ENCODE results near the gene CXCL1.

Gene CXCL1

GRCh38 chr4:73842696-73843095, 26.5 kb upstream of the CXCL1 start:
- no peak overlapping the region for H3K4me3 ChIP-seq (ENCODE audit: low read depth, low read length)
- no peak for DNase-seq (ENCODE audit: low read depth, low spot score)
- POLR2A ChIA-PET, result no interaction called here
- CTCF ChIA-PET, result interaction anchor here (1.1 kb wide), 1 partner anchor 12 kb away, joined by 3 read pairs; no protein-coding TSS in a partner anchor
- no peak for TF ChIP-seq CTCF (IDR thresholded peaks at IDR 0.05; ENCODE audit: insufficient read depth, low read length, missing control alignments)

DNA sequence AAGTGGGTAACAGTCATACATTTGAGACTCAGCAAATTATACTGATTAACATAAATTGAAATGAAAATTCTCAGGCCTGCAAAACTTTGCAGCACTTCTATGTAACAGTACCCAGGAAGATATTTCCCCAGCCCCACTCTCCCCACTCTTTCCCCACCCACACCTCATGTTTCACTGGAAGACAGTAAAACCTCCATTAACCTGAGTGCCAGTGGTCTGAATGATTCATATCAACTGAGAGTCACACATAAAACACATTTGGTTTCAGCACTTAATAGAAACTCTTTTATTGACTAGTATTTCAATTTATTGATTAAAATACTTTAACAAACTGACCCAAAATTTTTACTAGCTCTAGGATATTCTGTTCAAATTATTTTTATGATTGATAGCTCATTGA, 25.8 kb upstream of the CXCL1 start:
- ChIA-PET POLR2A (interaction anchor here (0.6 to 0.7 kb wide), 2 partner anchors 37 to 139 kb away, joined by 3 to 5 read pairs; no protein-coding TSS in a partner anchor), CTCF (interaction anchor here (1.0 to 1.9 kb wide), 5 partner anchors 9 to 181 kb away, joined by 3 to 6 read pairs (median 4); partner anchors contain the start of gene PF4V1)
- no peak overlapping the region for H3K4me3 ChIP-seq (ENCODE audit: low read depth, low read length)
- TF ChIP-seq CTCF (IDR thresholded peaks at IDR 0.05; ENCODE audit: insufficient read depth, low read length, missing control alignments), result no peak
- no peak for DNase-seq (ENCODE audit: low read depth, low spot score)

DNA sequence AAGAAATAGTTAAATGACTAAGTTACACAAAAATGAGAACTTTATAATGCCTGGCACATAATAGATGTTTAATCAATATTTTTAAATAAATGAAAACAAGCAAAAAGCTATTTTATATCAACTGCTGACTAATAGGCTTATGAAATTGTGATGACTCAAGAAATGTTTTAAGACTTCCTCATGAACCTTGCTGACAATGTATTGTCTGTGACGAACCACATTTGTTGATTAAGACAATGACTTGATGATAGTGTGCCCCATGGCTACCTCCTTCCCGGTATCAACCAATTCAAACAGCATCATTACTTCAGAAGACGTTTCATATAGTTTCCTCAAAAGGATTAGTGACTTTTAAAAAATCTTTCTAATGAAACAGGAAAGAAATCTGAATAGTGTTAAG, 24.8 kb upstream of the CXCL1 start:
- CTCF ChIA-PET, result interaction anchor here (1.0 to 1.9 kb wide), 3 partner anchors 75 to 182 kb away, joined by 4 to 5 read pairs (median 4); no protein-coding TSS in a partner anchor
- no peak overlapping the region for H3K4me3 ChIP-seq (ENCODE audit: low read depth, low read length)
- DNase-seq (ENCODE audit: low read depth, low spot score), result no peak
- POLR2A ChIA-PET, result no interaction called here
- TF ChIP-seq CTCF (IDR thresholded peaks at IDR 0.05; ENCODE audit: insufficient read depth, low read length, missing control alignments), result no peak

GRCh38 chr4:73844806-73845205, 24.4 kb upstream of the CXCL1 start:
- no peak overlapping the region for H3K4me3 ChIP-seq (ENCODE audit: low read depth, low read length)
- CTCF ChIA-PET, result interaction anchor here (1.9 kb wide), 1 partner anchor 183 kb away, joined by 5 read pairs; no protein-coding TSS in a partner anchor
- POLR2A ChIA-PET, result no interaction called here
- no peak for DNase-seq (ENCODE audit: low read depth, low spot score)
- TF ChIP-seq CTCF (IDR thresholded peaks at IDR 0.05; ENCODE audit: insufficient read depth, low read length, missing control alignments), result no peak

DNA sequence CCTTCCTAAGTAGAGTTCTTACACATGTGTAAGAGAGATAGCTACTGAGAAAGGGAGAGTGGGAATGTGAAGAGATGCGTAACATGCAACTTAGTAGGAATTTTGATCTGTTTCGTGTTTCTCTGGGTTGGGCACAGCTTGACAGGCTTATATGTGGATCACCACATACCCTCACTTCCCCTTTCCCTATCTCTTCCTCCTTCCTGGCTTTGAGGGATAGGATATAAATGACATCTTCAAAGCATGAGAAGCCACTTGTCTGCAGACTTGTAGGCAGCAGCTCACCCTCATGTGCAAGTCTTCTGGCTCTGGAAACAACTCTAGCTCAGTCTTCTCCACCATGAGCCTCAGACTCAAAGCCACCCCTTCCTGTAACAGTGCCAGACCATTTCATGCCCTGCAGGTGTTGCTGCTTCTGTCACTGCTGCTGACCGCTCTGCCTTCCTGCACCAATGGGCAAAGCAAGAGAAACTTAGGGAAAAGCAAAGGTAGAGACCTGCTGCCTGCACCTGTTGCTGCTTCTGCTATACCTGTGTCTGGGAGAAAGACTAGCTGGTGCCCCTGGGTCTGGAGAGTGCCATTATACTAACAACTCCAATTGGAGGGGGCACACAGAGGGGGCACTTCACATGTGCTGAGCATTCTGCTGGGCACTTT, 21.5 kb upstream of the CXCL1 start:
- no peak overlapping the region for H3K4me3 ChIP-seq (ENCODE audit: low read depth, low read length)
- DNase-seq (ENCODE audit: low read depth, low spot score), result no peak
- ChIA-PET POLR2A (interaction anchor here (0.7 kb wide), 1 partner anchor 269 kb away, joined by 4 read pairs; no protein-coding TSS in a partner anchor), CTCF (interaction anchor here (1.2 kb wide), 1 partner anchor 287 kb away, joined by 3 read pairs; no protein-coding TSS in a partner anchor)
- TF ChIP-seq CTCF (IDR thresholded peaks at IDR 0.05; ENCODE audit: insufficient read depth, low read length, missing control alignments), result no peak

- CTCF ChIA-PET, result no interaction called here
- no peak overlapping the region for H3K4me3 ChIP-seq (ENCODE audit: low read depth, low read length)
- POLR2A ChIA-PET, result no interaction called here
- no peak for TF ChIP-seq CTCF (IDR thresholded peaks at IDR 0.05; ENCODE audit: insufficient read depth, low read length, missing control alignments)
- no peak for DNase-seq (ENCODE audit: low read depth, low spot score)
Measured at GRCh38 chr4:73848183-73848777, 20.9 kb upstream of the CXCL1 start.
